Iris pigment epithelial cell (primary cell): ENCODE data around the gene CARMIL1.

Source experiments
- DNase-seq: peaks from one replicate; pipeline ENCODE4 v3.0.0-alpha.2; 2011; ENCODE audit warnings: low read depth

Gene CARMIL1

GRCh38 chr6:25334793-25335192 lies 55.6 kb downstream of the CARMIL1 start:
- DNase-seq = no peak

GRCh38 chr6:25336996-25337395 lies 57.8 kb downstream of the CARMIL1 start:
- no peak for DNase-seq

DNA sequence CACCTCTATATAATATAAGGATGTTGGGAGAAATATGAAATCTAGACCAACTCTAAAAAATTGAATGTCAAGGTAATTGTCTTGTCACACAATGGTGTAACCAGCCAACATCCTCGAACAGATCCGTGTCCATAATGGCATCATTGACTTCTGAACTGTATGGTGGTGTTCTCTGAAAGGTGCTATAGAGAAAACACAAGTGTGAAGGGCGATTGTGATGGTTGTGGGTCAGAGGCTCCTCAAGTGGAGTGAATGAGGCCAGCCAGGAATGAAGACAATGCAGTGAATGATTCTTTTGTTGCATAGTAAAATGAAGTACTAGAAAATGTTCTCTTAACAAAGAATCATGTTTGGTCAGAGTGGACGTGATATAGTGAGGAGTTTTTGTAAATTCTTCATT lies 58.3 kb downstream of the CARMIL1 start:
- no peak for DNase-seq

- DNase-seq = no peak
Observed at GRCh38 chr6:25340431-25341202, 61.4 kb downstream of the CARMIL1 start.

- no peak for DNase-seq
Observed at GRCh38 chr6:25341203-25341552, 62.0 kb downstream of the CARMIL1 start.

GRCh38 chr6:25341923-25342619 lies 62.9 kb downstream of the CARMIL1 start:
- no peak for DNase-seq

GRCh38 chr6:25342802-25343201 lies 63.6 kb downstream of the CARMIL1 start:
- DNase-seq = peak; percentile 41

- no peak for DNase-seq
Observed at GRCh38 chr6:25343984-25344383, 64.8 kb downstream of the CARMIL1 start.

GRCh38 chr6:25344827-25345226 lies 65.7 kb downstream of the CARMIL1 start:
- DNase-seq = no peak

DNA sequence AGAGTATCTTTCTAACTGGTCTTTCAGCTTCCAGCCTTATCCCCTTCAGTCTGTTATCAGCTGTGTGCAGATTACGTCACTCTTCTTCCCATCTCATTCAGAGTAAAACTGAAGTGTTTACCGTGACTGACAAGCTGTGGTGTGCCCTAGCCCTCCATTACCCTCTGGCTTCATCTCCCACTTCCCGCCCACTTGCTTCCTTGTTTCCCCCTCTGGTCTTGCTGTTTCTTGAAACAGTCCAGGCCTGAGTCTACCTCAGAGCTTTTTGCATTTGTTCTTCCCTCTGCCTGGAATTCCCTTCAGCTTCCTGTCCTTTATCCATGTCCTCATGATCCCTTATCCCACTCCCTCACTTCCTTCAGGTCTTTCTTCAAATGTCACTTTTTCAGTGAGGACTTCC lies 66.9 kb downstream of the CARMIL1 start:
- no peak for DNase-seq

DNA sequence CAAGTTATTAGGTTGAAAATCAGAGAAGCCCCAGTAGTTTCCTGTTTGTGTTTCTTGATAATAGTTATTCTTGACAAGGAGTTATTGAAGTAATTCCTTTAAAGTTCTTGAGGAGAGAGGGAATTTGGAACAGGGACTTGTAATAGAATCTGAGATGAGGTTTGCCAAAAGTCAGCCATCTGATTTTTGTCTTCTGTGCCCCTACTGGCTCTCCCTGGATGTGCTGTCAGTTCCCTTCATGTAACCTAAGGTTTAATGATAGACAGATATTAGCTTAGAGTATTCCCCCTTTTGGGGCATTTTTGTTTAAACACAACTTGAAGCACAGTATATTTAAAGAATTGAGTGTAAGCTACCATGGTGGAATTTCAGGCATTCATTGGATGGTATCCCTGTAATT lies 71.4 kb downstream of the CARMIL1 start:
- no peak for DNase-seq

DNA sequence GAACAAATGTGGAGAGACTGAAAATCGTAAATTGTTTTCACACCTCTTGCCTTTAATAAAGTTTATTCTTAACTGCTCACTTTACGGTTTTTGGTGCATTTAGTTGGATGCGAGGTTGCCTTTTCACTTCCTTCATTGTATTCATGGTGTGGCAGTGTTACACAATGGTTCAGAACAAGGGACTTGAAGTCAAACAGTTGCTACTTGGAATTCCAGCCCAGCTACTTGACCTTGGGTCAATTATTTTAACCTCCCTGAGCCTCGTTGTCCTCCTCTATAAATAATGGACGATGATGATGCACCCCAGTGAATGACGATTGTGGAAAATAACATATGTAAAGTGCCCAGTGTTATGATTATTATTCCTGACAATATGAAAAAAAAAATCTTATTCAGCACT lies 72.3 kb downstream of the CARMIL1 start:
- DNase-seq = no peak

GRCh38 chr6:25352285-25352684 lies 73.1 kb downstream of the CARMIL1 start:
- DNase-seq = no peak

DNA sequence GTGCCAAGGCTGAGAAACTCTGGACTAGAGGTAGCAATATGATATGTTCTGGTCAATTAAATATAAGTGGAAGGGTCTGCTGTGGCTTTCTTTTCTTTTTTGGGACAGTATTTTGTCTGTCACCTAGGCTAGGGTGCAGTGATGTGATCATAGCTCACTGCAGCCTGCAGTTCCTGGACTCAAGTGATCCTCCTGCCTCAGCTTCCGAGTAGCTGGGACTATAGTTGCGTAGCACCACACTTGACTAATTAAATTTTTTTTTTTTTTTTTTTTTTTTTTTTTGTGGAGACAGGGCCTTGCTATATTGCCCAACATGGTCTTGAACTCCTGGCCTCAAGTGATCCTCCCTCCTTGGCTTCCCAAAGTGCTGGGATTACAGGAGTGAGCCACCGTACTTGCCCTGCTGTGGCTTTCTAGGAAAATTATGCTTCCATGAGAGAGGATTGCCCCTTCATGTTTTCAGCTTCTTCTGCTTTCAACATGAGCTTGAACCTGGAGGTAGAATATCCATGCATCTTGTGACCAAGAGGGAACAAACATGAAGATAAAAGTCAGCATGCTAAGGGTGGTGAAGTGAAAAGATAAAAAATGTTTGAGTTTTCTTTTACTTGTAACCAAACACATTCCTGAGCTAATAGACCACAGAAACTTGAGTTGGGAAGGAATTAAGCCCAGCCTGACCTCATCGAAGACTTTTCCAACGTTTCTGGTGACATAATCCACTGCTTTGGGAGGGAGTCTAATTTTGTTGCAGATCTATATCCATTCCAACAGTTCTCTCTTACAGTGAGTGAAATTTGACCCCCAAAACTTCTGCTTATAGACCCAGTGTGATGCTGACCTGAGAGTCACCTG lies 75.1 kb downstream of the CARMIL1 start:
- peak; percentile 26 for DNase-seq

DNA sequence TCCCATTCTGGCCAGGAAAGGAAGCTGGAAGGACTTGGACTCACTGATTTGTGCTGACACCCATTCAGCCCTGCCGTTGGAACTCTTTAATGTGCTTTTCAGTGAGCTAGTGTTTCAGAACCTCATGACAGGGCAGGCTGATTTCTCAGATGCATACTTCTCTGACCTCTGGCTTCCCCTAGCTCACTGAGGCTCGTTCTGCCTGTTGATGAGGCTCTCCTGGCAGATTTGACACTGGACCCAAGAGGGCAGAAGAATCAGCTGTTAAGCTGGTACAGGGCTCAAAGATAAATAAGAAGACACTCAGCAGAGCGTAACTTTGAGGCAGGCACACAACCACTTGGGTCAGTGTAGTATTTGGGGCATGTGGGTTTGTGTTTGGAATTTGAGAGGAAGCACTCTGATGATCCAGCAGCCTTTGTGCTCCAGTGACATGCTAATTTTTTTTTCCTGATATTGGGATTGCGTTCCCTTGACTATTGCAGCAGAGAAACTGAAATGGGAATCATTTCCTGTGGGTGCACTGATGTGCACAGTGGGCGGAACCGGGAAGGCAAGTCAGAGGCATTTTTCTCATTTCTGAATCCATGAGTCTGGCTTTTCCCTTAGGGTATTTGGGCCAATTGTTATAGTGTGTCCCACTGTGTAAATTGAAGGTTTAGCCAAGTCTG lies 80.2 kb downstream of the CARMIL1 start:
- peak; percentile 16 for DNase-seq

GRCh38 chr6:25359891-25360290 lies 80.7 kb downstream of the CARMIL1 start:
- no peak for DNase-seq

DNA sequence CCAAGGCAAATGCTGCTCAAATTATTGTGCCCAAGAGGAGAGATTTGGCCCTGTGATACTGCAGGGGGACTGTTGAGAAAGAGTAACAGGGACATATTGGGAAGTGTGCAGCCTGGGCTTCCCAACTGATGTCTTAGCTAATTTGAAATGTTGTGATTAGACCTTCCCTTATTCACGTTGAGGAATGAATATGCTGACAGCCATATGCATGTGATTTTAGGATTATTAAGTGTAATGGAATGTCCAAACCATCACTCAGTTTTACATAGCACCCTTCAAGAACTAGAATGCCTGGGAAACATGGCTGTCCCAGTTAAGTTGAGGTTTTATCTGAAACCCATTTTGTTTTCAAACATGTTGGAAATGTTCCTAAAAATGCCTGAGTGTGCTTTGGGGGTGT lies 81.4 kb downstream of the CARMIL1 start:
- DNase-seq = peak; percentile 43

DNA sequence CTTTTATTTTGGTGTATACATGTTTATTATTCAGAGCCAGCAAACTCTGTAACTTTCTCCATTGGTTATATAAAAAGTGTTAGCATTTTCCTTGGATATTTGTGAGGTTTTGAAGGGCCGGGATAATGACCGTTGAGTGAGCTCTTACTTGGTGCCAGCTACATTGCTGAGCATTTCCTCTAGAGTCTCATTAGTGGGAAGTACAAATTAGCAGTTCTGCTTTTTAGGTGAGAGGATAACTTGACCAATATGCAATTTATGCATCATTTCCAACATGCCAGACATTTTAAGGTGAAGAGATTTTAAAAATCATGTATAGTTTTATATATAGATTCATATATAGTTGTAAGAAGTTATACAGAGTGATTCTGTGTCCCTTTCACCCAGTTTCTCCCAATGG lies 84.3 kb downstream of the CARMIL1 start:
- no peak for DNase-seq

GRCh38 chr6:25365154-25365553 lies 86.0 kb downstream of the CARMIL1 start:
- no peak for DNase-seq

DNA sequence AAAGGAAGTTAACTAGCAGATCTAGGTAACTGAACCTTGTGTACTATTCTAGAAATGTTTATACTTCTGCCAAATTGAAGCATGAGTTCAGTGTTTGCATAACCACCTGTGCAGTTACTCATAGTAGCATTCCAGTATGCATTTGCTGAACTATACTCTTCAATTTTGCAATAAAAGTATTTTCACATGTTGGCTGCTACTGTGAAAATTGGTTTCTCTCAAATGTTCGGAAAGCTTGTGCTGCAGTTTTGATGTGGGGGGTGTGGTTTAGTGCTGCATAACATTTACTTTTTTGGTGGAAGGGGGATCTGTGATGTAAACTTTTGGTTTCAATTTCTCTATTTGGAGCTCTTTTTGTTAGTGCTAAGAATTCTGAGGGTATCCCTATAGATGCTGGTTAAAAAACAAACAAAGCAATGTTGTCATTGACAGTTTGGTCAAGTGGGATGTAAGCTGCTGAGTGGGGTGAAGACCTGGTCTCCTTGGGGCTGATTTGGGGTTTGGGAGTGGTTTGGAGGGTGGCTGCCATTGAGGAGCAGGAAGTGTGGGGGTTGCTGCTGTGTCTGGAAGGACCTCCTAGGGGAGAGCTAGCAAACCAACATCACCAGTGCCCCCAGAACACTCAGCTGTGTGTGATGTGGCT lies 87.8 kb downstream of the CARMIL1 start:
- no peak for DNase-seq

DNA sequence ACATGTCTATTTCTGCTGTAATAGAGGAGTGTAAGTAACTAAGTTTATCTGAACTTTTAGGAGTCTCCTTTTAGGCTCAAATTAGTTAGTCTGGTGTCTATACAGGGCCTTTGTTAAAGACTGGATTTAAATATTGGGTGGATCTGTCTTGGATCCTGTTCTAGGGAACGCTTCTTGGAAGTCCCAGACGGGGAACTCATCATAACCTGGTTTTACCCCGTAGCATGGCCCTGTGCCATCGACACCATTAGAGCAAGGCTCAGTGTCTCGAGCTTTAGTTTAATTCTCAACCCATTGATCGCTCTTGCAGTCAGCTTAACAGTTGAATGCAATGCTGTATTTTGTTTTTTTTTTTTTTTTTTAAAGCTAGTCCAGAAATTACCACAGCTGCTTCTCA lies 89.9 kb downstream of the CARMIL1 start:
- no peak for DNase-seq
